Calu3 (cell line): Measurements from ENCODE around the gene NFKBIA. TPM values are rescaled to one million over a fixed set of nuclear protein-coding genes. Genes with fewer than 3 reads are reported as not detected.
"Not testable (repeated sequence)": the region's sequence is repeated elsewhere in the genome, so short reads cannot be mapped to it uniquely, and the experiment has no call there.

Source experiments
- BruUV-seq: library from RNA; stranded (reverse); fragments of 400-500 nt; replicated peaks from 2 replicates; lab custom pipeline; 2021; lab: Mats Ljungman, UMichigan
- CTCF ChIA-PET: fragments of 300-600 bp; sonication (Branson Sonifier 250); formaldehyde crosslinking; loops from one replicate; lab custom pipeline; 2022; ENCODE audit warnings: antibody characterized with exemption; lab: Charles Lee
- DNase-seq: peaks from one replicate; pipeline ENCODE4 v3.0.0; 2022
- H3K27ac Mint-ChIP-seq: one replicate; pipeline ENCODE4 v1.8.0; 2022; ENCODE audit warnings: mixed read lengths; ENCODE audit not compliant: unreplicated experiment
- H3K27me3 Mint-ChIP-seq: one replicate; pipeline ENCODE4 v1.8.0; 2022; ENCODE audit warnings: mixed read lengths; ENCODE audit not compliant: unreplicated experiment
- H3K36me3 Mint-ChIP-seq: one replicate; pipeline ENCODE4 v1.8.0; 2022; ENCODE audit warnings: mild to moderate bottlenecking, moderate library complexity, mixed read lengths; ENCODE audit not compliant: insufficient read depth, unreplicated experiment
- H3K4me1 Mint-ChIP-seq: one replicate; pipeline ENCODE4 v1.8.0; 2022; ENCODE audit warnings: mild to moderate bottlenecking, low read depth, mixed read lengths; ENCODE audit not compliant: unreplicated experiment
- H3K4me3 Mint-ChIP-seq: one replicate; pipeline ENCODE4 v1.8.0; 2022; ENCODE audit warnings: mild to moderate bottlenecking, low read depth, moderate library complexity, mixed read lengths; ENCODE audit not compliant: unreplicated experiment
- H3K9me3 Mint-ChIP-seq: one replicate; pipeline ENCODE4 v1.8.0; 2022; ENCODE audit warnings: low read depth, mixed read lengths; ENCODE audit not compliant: unreplicated experiment
- CTCF ChIP-seq: fragments of 200-600 bp; IDR thresholded peaks from one replicate; pipeline ENCODE4 v1.8.0; 2022; ENCODE audit warnings: antibody characterized with exemption; ENCODE audit not compliant: unreplicated experiment
- intact Hi-C: fragments of 100-400 bp; cut with micrococcal nuclease; formaldehyde crosslinking; loops from one replicate; pipeline ENCODE4 v1.10.0; 2022; ENCODE audit not compliant: unreplicated experiment
- total RNA-seq: library from RNA; stranded (reverse); gene quantifications from 2 replicates; pipeline ENCODE4 v1.2.3, GENCODE V29; 2022

The NFKBIA gene
- total RNA-seq, 1 experiment from 2014 or later = 111 TPM

DNA sequence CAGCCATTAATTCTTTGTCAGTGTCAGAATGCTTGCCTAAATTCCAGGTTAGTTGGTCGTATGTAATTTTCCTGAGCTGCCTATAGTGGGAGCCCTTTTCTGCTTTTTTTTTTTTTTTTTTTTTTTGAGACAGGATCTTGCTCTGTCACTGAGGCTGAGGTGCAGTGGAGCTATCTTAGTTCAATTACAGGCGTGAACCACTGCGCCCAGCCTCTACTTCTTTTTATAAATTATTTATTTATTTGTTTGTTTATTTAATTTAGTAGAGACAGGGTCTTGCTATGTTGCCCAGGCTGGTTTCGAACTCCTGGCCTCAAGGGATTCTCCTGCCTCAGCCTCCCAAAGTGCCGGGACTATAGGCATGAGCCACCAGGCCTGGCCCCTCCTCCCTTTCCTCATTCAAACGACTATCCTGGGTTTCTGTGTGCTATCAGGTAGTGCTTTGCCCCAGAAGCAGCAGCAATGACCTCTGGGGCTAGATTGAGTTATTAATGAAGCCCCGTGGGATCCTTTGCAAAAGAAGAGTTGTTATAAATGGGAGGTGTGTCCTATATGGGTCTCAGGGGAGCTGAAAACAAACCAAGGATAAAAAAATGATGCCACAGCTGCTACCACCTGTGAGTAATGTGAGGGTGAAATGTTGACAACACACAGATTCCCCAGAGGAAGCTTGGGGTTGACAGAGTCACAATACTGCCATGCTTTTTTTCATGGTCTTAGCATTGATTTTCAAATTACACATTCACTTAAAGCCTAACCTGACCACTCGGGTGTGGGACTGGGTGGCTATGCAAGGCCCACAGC, 34.6 kb upstream of the NFKBIA start:
- TF ChIP-seq CTCF = no peak
- intact Hi-C loops = loop anchor here (2.0 kb wide), 1 partner anchor 248 kb away; no protein-coding TSS in a partner anchor
- CTCF ChIA-PET = interaction anchor here (0.6 to 1.5 kb wide), 10 partner anchors 11 to 538 kb away, joined by 3 to 18 read pairs (median 4); no protein-coding TSS in a partner anchor
- H3K27ac Mint-ChIP-seq = no peak overlapping the region
- BruUV-seq = no TSS peak
- H3K27me3 Mint-ChIP-seq = no peaks in the 10 kb centered on the region
- no peaks in the 10 kb centered on the region for H3K4me1 Mint-ChIP-seq
- DNase-seq = no peak
- no peaks in the 10 kb centered on the region for H3K36me3 Mint-ChIP-seq
- H3K4me3 Mint-ChIP-seq = no peak overlapping the region
- no peaks in the 10 kb centered on the region for H3K9me3 Mint-ChIP-seq

DNA sequence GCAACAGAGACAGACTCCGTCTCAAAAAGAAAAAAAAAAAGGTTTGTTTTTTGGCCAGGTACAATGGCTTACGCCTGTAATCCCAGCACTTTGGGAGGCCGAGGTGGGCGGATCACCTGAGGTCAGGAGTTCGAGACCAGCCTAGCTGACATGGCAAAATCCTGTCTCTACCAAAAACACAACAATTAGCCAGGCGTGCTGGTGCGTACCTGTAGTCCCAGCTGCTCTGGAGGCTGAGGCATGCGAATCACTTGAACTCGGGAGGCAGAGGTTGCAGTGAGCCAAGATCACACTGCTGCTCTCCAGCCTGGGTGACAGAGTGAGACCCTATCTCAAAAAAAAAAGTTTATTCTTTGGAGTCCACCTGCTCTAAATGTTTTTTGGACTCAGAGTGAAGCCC, 33.9 kb upstream of the NFKBIA start:
- H3K4me3 Mint-ChIP-seq, H3K9me3 Mint-ChIP-seq, DNase-seq, H3K27ac Mint-ChIP-seq, H3K36me3 Mint-ChIP-seq, BruUV-seq, H3K4me1 Mint-ChIP-seq, H3K27me3 Mint-ChIP-seq: not testable (repeated sequence)
- intact Hi-C loops = loop anchor here (2.0 kb wide), 1 partner anchor 248 kb away; no protein-coding TSS in a partner anchor
- CTCF ChIA-PET = interaction anchor here (0.6 to 1.5 kb wide), 6 partner anchors 23 to 538 kb away, joined by 3 to 5 read pairs (median 4); no protein-coding TSS in a partner anchor

DNA sequence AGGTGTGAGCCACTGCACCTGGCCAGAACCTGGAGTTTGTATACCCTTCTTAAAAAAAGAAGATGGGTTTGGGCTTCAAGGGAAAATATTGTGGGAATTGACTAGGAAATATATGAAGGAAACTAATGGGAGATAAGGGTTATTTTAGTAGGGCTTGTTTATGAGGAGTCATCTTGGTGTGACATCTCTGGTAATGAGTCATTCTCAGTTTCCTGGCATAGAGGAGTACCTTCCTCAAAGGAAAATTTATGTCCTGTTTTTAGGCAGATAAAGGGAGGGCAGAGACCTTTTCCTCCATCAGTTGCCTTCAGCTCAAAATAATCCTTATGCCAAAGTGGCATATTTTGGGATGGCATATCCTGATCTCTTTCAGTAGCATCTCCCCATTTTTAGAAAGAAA, 30.6 kb upstream of the NFKBIA start:
- no peak overlapping the region for H3K4me3 Mint-ChIP-seq
- intact Hi-C loops = no loop called here
- H3K4me1 Mint-ChIP-seq = peaks cover 2% of the 10 kb centered on the region
- H3K36me3 Mint-ChIP-seq = no peaks in the 10 kb centered on the region
- BruUV-seq = no TSS peak
- CTCF ChIA-PET = no interaction called here
- H3K27me3 Mint-ChIP-seq = no peaks in the 10 kb centered on the region
- no peak for DNase-seq
- no peak for TF ChIP-seq CTCF
- no peaks in the 10 kb centered on the region for H3K9me3 Mint-ChIP-seq
- no peak overlapping the region for H3K27ac Mint-ChIP-seq

- BruUV-seq = no TSS peak
- H3K36me3 Mint-ChIP-seq = no peaks in the 10 kb centered on the region
- DNase-seq = no peak
- CTCF ChIA-PET = no interaction called here
- no peaks in the 10 kb centered on the region for H3K9me3 Mint-ChIP-seq
- no peak overlapping the region for H3K27ac Mint-ChIP-seq
- no peak overlapping the region for H3K4me3 Mint-ChIP-seq
- peaks cover 8% of the 10 kb centered on the region for H3K4me1 Mint-ChIP-seq
- H3K27me3 Mint-ChIP-seq = no peaks in the 10 kb centered on the region
- no peak for TF ChIP-seq CTCF
- intact Hi-C loops = no loop called here
These were observed 29.3 kb upstream of the NFKBIA start for GRCh38 chr14:35433826-35434225.
